Keratinocyte (primary cell): ENCODE measurements around the gene ITPR2. TPM values are rescaled to one million over a fixed set of nuclear protein-coding genes. Genes with fewer than 3 reads are reported as not detected.

Source experiments
- DNase-seq: peaks from one replicate; pipeline ENCODE4 v3.0.0-alpha.2; 2011; ENCODE audit warnings: low read depth, missing footprints, low spot score
- FAIRE-seq: peaks from 2 replicates; lab custom pipeline; 2011; peaks lifted over from hg19 to GRCh38; lab: Jason Lieb, UNC
- H2AFZ ChIP-seq: 2 replicates; pipeline ENCODE4 v1.6.0; 2012; ENCODE audit warnings: low read length, control low read depth, inconsistent platforms; ENCODE audit not compliant: control insufficient read depth
- H3K27ac ChIP-seq: 2 replicates; pipeline ENCODE4 v1.5.1; 2011; ENCODE audit warnings: low read length; ENCODE audit not compliant: control insufficient read depth, insufficient read depth
- H3K27me3 ChIP-seq: 3 replicates; pipeline ENCODE4 v1.6.0; 2011; ENCODE audit warnings: low read length; ENCODE audit not compliant: control insufficient read depth, insufficient read depth; ENCODE audit errors: extremely low read depth
- H3K36me3 ChIP-seq, 2 experiments: 2 replicates in 1 of 2; 3 replicates in 1 of 2; pipeline ENCODE4 v1.5.1; 2011; ENCODE audit warnings: low read length in 2 of 2, mild to moderate bottlenecking in 1 of 2; ENCODE audit not compliant: control insufficient read depth in 2 of 2, insufficient read depth in 2 of 2; ENCODE audit errors: extremely low read depth in 1 of 2
- H3K4me1 ChIP-seq: 3 replicates; pipeline ENCODE4 v1.5.1; 2011; ENCODE audit warnings: low read length; ENCODE audit not compliant: control insufficient read depth, insufficient read depth; ENCODE audit errors: extremely low read depth
- H3K4me2 ChIP-seq: 3 replicates; pipeline ENCODE4 v1.6.0; 2011; ENCODE audit warnings: low read depth, low read length; ENCODE audit not compliant: control insufficient read depth, insufficient read depth; ENCODE audit errors: extremely low read depth
- H3K4me3 ChIP-seq, 3 experiments: fragments of 200-600 bp in 1 of 3; sonication (generic) in 1 of 3; 2 replicates in 2 of 3; 3 replicates in 1 of 3; pipeline ENCODE4 v1.5.1; 2011 to 2016; ENCODE audit warnings: low read length in 3 of 3, mild to moderate bottlenecking in 3 of 3, control low read depth in 2 of 3, inconsistent platforms in 1 of 3, low read depth in 1 of 3, mixed read lengths in 1 of 3, mixed run types in 1 of 3, moderate library complexity in 1 of 3; ENCODE audit not compliant: control insufficient read depth in 2 of 3, insufficient read depth in 2 of 3; ENCODE audit errors: extremely low read depth in 1 of 3
- H3K79me2 ChIP-seq: 2 replicates; pipeline ENCODE4 v1.6.0; 2012; ENCODE audit warnings: low read length; ENCODE audit not compliant: control insufficient read depth, insufficient read depth
- H3K9ac ChIP-seq: 3 replicates; pipeline ENCODE4 v1.6.0; 2011; ENCODE audit warnings: low read length; ENCODE audit not compliant: control insufficient read depth, insufficient read depth; ENCODE audit errors: extremely low read depth
- H3K9me1 ChIP-seq: 3 replicates; pipeline ENCODE4 v1.6.0; 2011; ENCODE audit warnings: low read length; ENCODE audit not compliant: control insufficient read depth, insufficient read depth; ENCODE audit errors: extremely low read depth
- H3K9me3 ChIP-seq: 2 replicates; pipeline ENCODE4 v1.5.1; 2012; ENCODE audit warnings: low read depth, low read length; ENCODE audit not compliant: control insufficient read depth
- H4K20me1 ChIP-seq: 3 replicates; pipeline ENCODE4 v1.6.0; 2011; ENCODE audit warnings: low read length; ENCODE audit not compliant: control insufficient read depth, insufficient read depth; ENCODE audit errors: extremely low read depth
- CTCF ChIP-seq, 3 experiments: IDR thresholded peaks in 1 of 3; conservative IDR thresholded peaks in 1 of 3; optimal IDR thresholded peaks in 1 of 3; 2 replicates in 2 of 3; 3 replicates in 1 of 3; pipeline versions ENCODE3 to v1.5.1; 2011; ENCODE audit warnings: low read length in 3 of 3, mild to moderate bottlenecking in 3 of 3, moderate library complexity in 2 of 3, control low read depth in 1 of 3, inconsistent platforms in 1 of 3; ENCODE audit not compliant: insufficient read depth in 2 of 3; ENCODE audit errors: extremely low read depth in 1 of 3
- EZH2 ChIP-seq: IDR thresholded peaks from one replicate; pipeline ENCODE4 v1.6.1; 2012; ENCODE audit warnings: inconsistent platforms, mild to moderate bottlenecking, low read length, moderate library complexity
- dilution Hi-C: fragments of 300-500 bp; cut with MboI; formaldehyde crosslinking; loops from one replicate; pipeline ENCODE4 v1.7.0; 2020; ENCODE audit warnings: low sequenced_read_pairs; ENCODE audit not compliant: extremely low pct_ligation_motif_present
- polyA plus RNA-seq, 5 experiments: library from polyadenylated mRNA; depleted of rRNA in 3 of 5; stranded (reverse) in 3 of 5; stranded (forward) in 1 of 5; unstranded in 1 of 5; fragments of >200 nt; gene quantifications; 1 replicate in 1 of 5; 2 replicates in 3 of 5; 3 replicates in 1 of 5; pipeline versions ENCODE4 v1.2.1 to v1.2.3, GENCODE V29; 2011 to 2012; ENCODE audit warnings: missing spikeins in 2 of 5, low read depth in 1 of 5, low replicate concordance in 1 of 5

ITPR2 gene
- polyA plus RNA-seq, 1 donor (not counting 4 experiments of a cell fraction or from before 2014, with no cell fraction given): 7.6 TPM

- FAIRE-seq: no peak
- dilution Hi-C loops: no loop called here
These were observed 252.4 kb downstream of the ITPR2 start for GRCh38 chr12:26580619-26581018.

GRCh38 chr12:26576266-26576665 lies 256.7 kb downstream of the ITPR2 start:
- TF ChIP-seq CTCF (optimal IDR thresholded peaks at IDR 0.05 in 1 of 3, IDR thresholded peaks at IDR 0.05 in 1 of 3, conservative IDR thresholded peaks at IDR 0.05 in 1 of 3; ENCODE audit: extremely low read depth in 1 of 3, insufficient read depth in 2 of 3, low read length in 3 of 3) (no peak), EZH2 (no peak)
- Histone ChIP-seq H3K9me3 (no peaks in the 10 kb centered on the region), H4K20me1 (no peaks in the 10 kb centered on the region), H2AFZ (no peak overlapping the region), H3K4me2 (no peak overlapping the region), H3K4me1 (no peaks in the 10 kb centered on the region), H3K36me3 (no peaks in the 10 kb centered on the region), H3K9ac (no peak overlapping the region), H3K79me2 (no peaks in the 10 kb centered on the region), H3K27ac (no peak overlapping the region), H3K27me3 (no peaks in the 10 kb centered on the region), H3K9me1 (no peaks in the 10 kb centered on the region), H3K4me3 (no peak overlapping the region)
- no peak for DNase-seq
- no peak for FAIRE-seq
- dilution Hi-C loops: no loop called here

More at GRCh38 chr12:26580619-26581018, 252.4 kb downstream of the ITPR2 start:
- Histone ChIP-seq H3K4me1 (no peaks in the 10 kb centered on the region), H3K4me3 (no peak overlapping the region), H3K79me2 (no peaks in the 10 kb centered on the region), H3K9me3 (no peaks in the 10 kb centered on the region), H3K9me1 (no peaks in the 10 kb centered on the region), H2AFZ (no peak overlapping the region), H3K36me3 (no peaks in the 10 kb centered on the region), H3K4me2 (no peak overlapping the region), H4K20me1 (no peaks in the 10 kb centered on the region), H3K9ac (no peak overlapping the region), H3K27me3 (no peaks in the 10 kb centered on the region), H3K27ac (no peak overlapping the region)
- DNase-seq: no peak
- no peak for TF ChIP-seq CTCF (optimal IDR thresholded peaks at IDR 0.05 in 1 of 3, IDR thresholded peaks at IDR 0.05 in 1 of 3, conservative IDR thresholded peaks at IDR 0.05 in 1 of 3; ENCODE audit: extremely low read depth in 1 of 3, insufficient read depth in 2 of 3, low read length in 3 of 3)
- TF ChIP-seq EZH2: no peak
